IMR-90 (cell line): ENCODE data around the gene GTF2H4. TPM values are rescaled to one million over a fixed set of nuclear protein-coding genes. Genes with fewer than 3 reads are reported as not detected.
A peak's percentile ranks its signal among the peaks of the same experiment; 100 is the strongest.

Experiments
- ATAC-seq: fragments of 200-7000 bp; cut with Tn5 transposase; 2 replicates; pipeline ENCODE4 v1.9.1; 2020; ENCODE audit warnings: low read depth, mild to moderate bottlenecking, moderate library complexity
- BruUV-seq: library from RNA; stranded (reverse); fragments of 400-500 nt; replicated peaks from 2 replicates; lab custom pipeline; 2021; lab: Mats Ljungman, UMichigan
- CTCF ChIA-PET: fragments of 300-600 bp; formaldehyde crosslinking; extraction: SDS; loops from one replicate; lab custom pipeline; 2021; ENCODE audit warnings: antibody characterized with exemption; lab: Yijun Ruan, JAX
- POLR2A ChIA-PET: fragments of 300-600 bp; sonication (Branson Sonifier 250); formaldehyde crosslinking; loops from one replicate; lab custom pipeline; 2022; ENCODE audit warnings: antibody characterized with exemption; ENCODE audit not compliant: unreplicated experiment; lab: Charles Lee
- DNase-seq: peaks from one replicate; pipeline ENCODE4 v3.0.0; 2013
- H2AFZ ChIP-seq: replicated peaks from 2 replicates; pipeline ENCODE3; 2013; ENCODE audit warnings: low read length, mild to moderate bottlenecking; ENCODE audit not compliant: poor library complexity
- H2AK5ac ChIP-seq: 2 replicates; pipeline ENCODE4 v1.6.1; 2013; ENCODE audit warnings: low read depth, low read length, inconsistent platforms
- H2AK9ac ChIP-seq: replicated peaks from 2 replicates; pipeline ENCODE3; 2013; ENCODE audit warnings: mild to moderate bottlenecking, low read depth, low read length, moderate library complexity; ENCODE audit not compliant: poor library complexity
- H2BK120ac ChIP-seq: 2 replicates; pipeline ENCODE4 v1.6.1; 2013; ENCODE audit warnings: low read depth, low read length, inconsistent platforms
- H2BK15ac ChIP-seq: 3 replicates; pipeline ENCODE4 v1.6.1; 2013; ENCODE audit warnings: low read depth, low read length, inconsistent platforms
- H2BK20ac ChIP-seq: 2 replicates; pipeline ENCODE4 v1.6.1; 2013; ENCODE audit warnings: low read depth, mild to moderate bottlenecking, inconsistent platforms, low read length, moderate library complexity
- H2BK5ac ChIP-seq: 2 replicates; pipeline ENCODE4 v1.6.1; 2013; ENCODE audit warnings: mild to moderate bottlenecking, low read depth, low read length, inconsistent platforms; ENCODE audit not compliant: poor library complexity, severe bottlenecking
- H3K14ac ChIP-seq: replicated peaks from 2 replicates; pipeline ENCODE4 v1.6.1; 2013; ENCODE audit warnings: low read depth, low read length, inconsistent platforms
- H3K18ac ChIP-seq: 2 replicates; pipeline ENCODE4 v1.6.1; 2013; ENCODE audit warnings: low read depth, low read length, control low read depth
- H3K23ac ChIP-seq: 2 replicates; pipeline ENCODE4 v1.6.1; 2013; ENCODE audit warnings: low read depth, low read length, inconsistent platforms
- H3K27ac ChIP-seq: 2 replicates; pipeline ENCODE4 v1.5.1; 2013; ENCODE audit warnings: mild to moderate bottlenecking, control low read depth, low read length; ENCODE audit not compliant: insufficient read depth
- H3K27me3 ChIP-seq: 2 replicates; pipeline ENCODE4 v1.6.1; 2013; ENCODE audit warnings: low read length; ENCODE audit not compliant: control insufficient read depth, insufficient read depth
- H3K36me3 ChIP-seq: 2 replicates; pipeline ENCODE4 v1.6.1; 2013; ENCODE audit warnings: low read length, mixed read lengths; ENCODE audit not compliant: control insufficient read depth, insufficient read depth
- H3K4ac ChIP-seq: 2 replicates; pipeline ENCODE4 v1.6.1; 2013; ENCODE audit warnings: low read depth, low read length, inconsistent platforms
- H3K4me1 ChIP-seq: 2 replicates; pipeline ENCODE4 v1.6.1; 2013; ENCODE audit warnings: low read length, mixed read lengths; ENCODE audit not compliant: control insufficient read depth, insufficient read depth
- H3K4me2 ChIP-seq: 2 replicates; pipeline ENCODE4 v1.6.1; 2013; ENCODE audit warnings: low read depth, mild to moderate bottlenecking, control low read depth, low read length, moderate library complexity
- H3K4me3 ChIP-seq: 2 replicates; pipeline ENCODE4 v1.5.1; 2013; ENCODE audit warnings: low read depth, mild to moderate bottlenecking, control low read depth, low read length, moderate library complexity; ENCODE audit not compliant: insufficient read depth
- H3K56ac ChIP-seq: 2 replicates; pipeline ENCODE4 v1.6.1; 2013; ENCODE audit warnings: low read length, inconsistent platforms; ENCODE audit not compliant: insufficient read depth; ENCODE audit errors: extremely low read depth
- H3K79me1 ChIP-seq, 2 experiments: 2 replicates each; pipeline ENCODE4 v1.6.1; 2013; ENCODE audit warnings: low read length in 2 of 2, inconsistent platforms in 1 of 2, low read depth in 1 of 2
- H3K9ac ChIP-seq: 2 replicates; pipeline ENCODE4 v1.6.1; 2013; ENCODE audit warnings: low read depth, low read length, control low read depth
- H3K9me1 ChIP-seq: 2 replicates; pipeline ENCODE4 v1.6.1; 2013; ENCODE audit warnings: low read length, inconsistent platforms; ENCODE audit not compliant: insufficient read depth
- H3K9me3 ChIP-seq: 2 replicates; pipeline ENCODE4 v1.6.1; 2013; ENCODE audit warnings: low read length; ENCODE audit not compliant: control insufficient read depth, insufficient read depth
- H4K20me1 ChIP-seq: 2 replicates; pipeline ENCODE4 v1.6.1; 2013; ENCODE audit warnings: low read length, inconsistent platforms; ENCODE audit not compliant: insufficient read depth
- H4K5ac ChIP-seq: 2 replicates; pipeline ENCODE4 v1.6.1; 2013; ENCODE audit warnings: mild to moderate bottlenecking, low read depth, low read length, control low read depth
- H4K8ac ChIP-seq, 2 experiments: 2 replicates each; pipeline ENCODE4 v1.6.1; 2013; ENCODE audit warnings: low read depth in 2 of 2, low read length in 2 of 2, control low read depth in 1 of 2, inconsistent platforms in 1 of 2
- H4K91ac ChIP-seq: 2 replicates; pipeline ENCODE4 v1.6.1; 2013; ENCODE audit warnings: low read depth, low read length, inconsistent platforms; ENCODE audit not compliant: insufficient read depth
- CEBPB ChIP-seq: IDR thresholded peaks from 2 replicates; pipeline ENCODE4 v1.6.1; 2012; ENCODE audit warnings: low read depth, low read length, improper control_type of control experiment
- CHD1 ChIP-seq: IDR thresholded peaks from 2 replicates; pipeline ENCODE4 v1.6.1; 2012; ENCODE audit warnings: low read depth, low read length, improper control_type of control experiment
- ELK1 ChIP-seq: fragments of 150-350 bp; IDR thresholded peaks from 2 replicates; pipeline ENCODE4 v1.6.1; 2016; ENCODE audit warnings: low read depth, mild to moderate bottlenecking, low read length, moderate library complexity, borderline replicate concordance
- MAFK ChIP-seq: IDR thresholded peaks from 2 replicates; pipeline ENCODE4 v1.6.1; 2012; ENCODE audit warnings: low read depth, low read length, improper control_type of control experiment
- MAZ ChIP-seq: IDR thresholded peaks from 2 replicates; pipeline ENCODE4 v1.6.1; 2012; ENCODE audit warnings: low read depth, mild to moderate bottlenecking, low read length, improper control_type of control experiment, moderate library complexity, borderline replicate concordance
- MXI1 ChIP-seq: IDR thresholded peaks from 2 replicates; pipeline ENCODE4 v1.6.1; 2012; ENCODE audit warnings: low read depth, mild to moderate bottlenecking, low read length, moderate library complexity, borderline replicate concordance
- RAD21 ChIP-seq: IDR thresholded peaks from 2 replicates; pipeline ENCODE4 v1.6.1; 2012; ENCODE audit warnings: low read length, improper control_type of control experiment
- RFX5 ChIP-seq: IDR thresholded peaks from 2 replicates; pipeline ENCODE4 v1.8.0; 2012; ENCODE audit warnings: low read depth, mild to moderate bottlenecking, low read length, moderate library complexity
- SMC3 ChIP-seq: fragments of 150-350 bp; IDR thresholded peaks from 2 replicates; pipeline ENCODE4 v1.6.1; 2016; ENCODE audit warnings: low read depth, mild to moderate bottlenecking, antibody characterized with exemption, low read length, moderate library complexity
- WGBS, 2 experiments: methylation state at CpG; one replicate each; pipeline versions ENCODE4 v1.1.5 to v1.1.7; 2013; ENCODE audit warnings: missing lambda C conversion rate in 2 of 2; ENCODE audit not compliant: insufficient read length in 1 of 2; ENCODE audit errors: extremely low coverage in 2 of 2; 5-methylcytosine and 5-hydroxymethylcytosine counted together
- dilution Hi-C: fragments of 300-500 bp; cut with HindIII; formaldehyde crosslinking; loops from one replicate; pipeline ENCODE4 v1.14.3; 2018; ENCODE audit warnings: low sequenced_read_pairs; ENCODE audit not compliant: unreplicated experiment
- in situ Hi-C: fragments of 300-500 bp; cut with MboI; formaldehyde crosslinking; loops from 3 replicates; pipeline ENCODE4 v1.14.3; 2019; ENCODE audit warnings: low sequenced_read_pairs, inconsistent platforms, mixed read lengths
- intact Hi-C: fragments of 100-400 bp; cut with micrococcal nuclease; formaldehyde crosslinking; loops from 2 replicates; pipeline ENCODE4 v1.10.0; 2022
- polyA plus RNA-seq, 3 experiments: library from polyadenylated mRNA; depleted of rRNA; stranded (reverse); fragments of >200 nt; gene quantifications; 2 replicates each; pipeline ENCODE4 v1.2.3, GENCODE V29; 2012; ENCODE audit warnings: low replicate concordance in 1 of 3
- total RNA-seq: library from RNA; depleted of rRNA; stranded (reverse); fragments of >200 nt; gene quantifications from 2 replicates; pipeline ENCODE4 v1.2.3, GENCODE V29; 2012

Gene GTF2H4
- total and polyA plus RNA-seq, 2 of the 4 experiments (the other 2 are of a cell fraction): 13.4 to 30.8 TPM

GRCh38 chr6:30881392-30882203 lies 26.4 kb upstream of the GTF2H4 start:
- Histone ChIP-seq H3K79me1 (peaks cover 17 to 23% of the 10 kb centered on the region in 2 experiments; a peak in 3 of 4 replicates), H2BK20ac (peak overlapping the region; percentile 80; the same call in 1 of the 2 replicates), H3K56ac (no peak overlapping the region; the same call in 1 of the 2 replicates), H3K4me2 (peak overlapping the region; percentile 32), H3K27me3 (no peaks in the 10 kb centered on the region), H3K18ac (peak overlapping the region; percentile 66), H3K9me1 (peaks cover 14% of the 10 kb centered on the region), H2BK15ac (peak overlapping the region; percentile 60), H3K4ac (peak overlapping the region; percentile 92), H4K20me1 (no peaks in the 10 kb centered on the region), H2AK5ac (peak overlapping the region; percentile 95), H3K27ac (peak overlapping the region; percentile 50), H3K9me3 (no peaks in the 10 kb centered on the region), H4K91ac (peak overlapping the region; percentile 91), H3K14ac (peak overlapping the region; percentile 93), H2AFZ (peak overlapping the region; percentile 90), H3K4me1 (peaks cover 37% of the 10 kb centered on the region), H2BK120ac (peak overlapping the region; percentile 89), H3K23ac (peak overlapping the region; percentile 53), H3K4me3 (no peak overlapping the region), H4K5ac (peak overlapping the region; percentile 51), H2AK9ac (peak overlapping the region; percentile 86), H2BK5ac (peak overlapping the region; percentile 74), H4K8ac (peak overlapping the region; percentile 71 to 85), H3K36me3 (no peaks in the 10 kb centered on the region), H3K9ac (peak overlapping the region; percentile 32)
- WGBS, 2 experiments: 53% methylated on average over 6 of the region's 14 CpGs; no CpG with 5 or more reads in 1 of the 2 experiments
- BruUV-seq: no TSS peak
- peak; percentile 15 for ATAC-seq
- ChIA-PET CTCF (interaction anchor here (1.0 to 1.5 kb wide), 4 partner anchors 37 to 189 kb away, joined by 4 to 6 read pairs (median 4); no protein-coding TSS in a partner anchor), POLR2A (interaction anchor here (0.5 to 1.2 kb wide), 2 partner anchors 27 to 137 kb away, joined by 3 to 4 read pairs; partner anchors contain the start of gene IER3)
- dilution Hi-C loops: no loop called here
- intact Hi-C loops: no loop called here
- TF ChIP-seq CHD1 (no peak), MAZ (peak; percentile 42; the same call in 1 of the 2 replicates), CEBPB (no peak), RAD21 (no peak), SMC3 (no peak), MXI1 (no peak), MAFK (no peak), ELK1 (no peak), RFX5 (no peak)
- in situ Hi-C loops: no loop called here
- peak; percentile 77 for DNase-seq
